IMR-90 (cell line): ENCODE results near the gene PKDCC.

Experiments used
- BHLHE40 ChIP-seq: fragments of 150-350 bp; IDR thresholded peaks from 2 replicates; pipeline ENCODE4 v1.6.1; 2016; ENCODE audit warnings: mild to moderate bottlenecking, low read depth, low read length
- CEBPB ChIP-seq: IDR thresholded peaks from 2 replicates; pipeline ENCODE4 v1.6.1; 2012; ENCODE audit warnings: low read depth, low read length, improper control_type of control experiment
- CTCF ChIP-seq: conservative IDR thresholded peaks from 2 replicates; pipeline ENCODE4 v1.5.1; 2012; ENCODE audit warnings: mild to moderate bottlenecking, low read depth, low read length, improper control_type of control experiment
- ELK1 ChIP-seq: fragments of 150-350 bp; IDR thresholded peaks from 2 replicates; pipeline ENCODE4 v1.6.1; 2016; ENCODE audit warnings: low read depth, mild to moderate bottlenecking, low read length, moderate library complexity, borderline replicate concordance
- POLR2A ChIP-seq: IDR thresholded peaks from 2 replicates; pipeline ENCODE4 v1.6.1; 2012; ENCODE audit warnings: mild to moderate bottlenecking, low read depth, low read length
- RAD21 ChIP-seq: IDR thresholded peaks from 2 replicates; pipeline ENCODE4 v1.6.1; 2012; ENCODE audit warnings: low read length, improper control_type of control experiment
- SMC3 ChIP-seq: fragments of 150-350 bp; IDR thresholded peaks from 2 replicates; pipeline ENCODE4 v1.6.1; 2016; ENCODE audit warnings: low read depth, mild to moderate bottlenecking, antibody characterized with exemption, low read length, moderate library complexity
- USF2 ChIP-seq: fragments of 150-350 bp; IDR thresholded peaks from 2 replicates; pipeline ENCODE4 v1.6.1; 2017; ENCODE audit warnings: mild to moderate bottlenecking, antibody characterized with exemption, low read length, low read depth

- TF ChIP-seq CTCF (no peak), SMC3 (no peak), POLR2A (no peak), CEBPB (no peak), BHLHE40 (no peak), ELK1 (no peak), RAD21 (no peak), USF2 (no peak)
Observed at GRCh38 chr2:42050703-42051542, 3.1 kb downstream of the PKDCC start.
